Measurements from ENCODE around the gene DNAJC7.

DNA sequence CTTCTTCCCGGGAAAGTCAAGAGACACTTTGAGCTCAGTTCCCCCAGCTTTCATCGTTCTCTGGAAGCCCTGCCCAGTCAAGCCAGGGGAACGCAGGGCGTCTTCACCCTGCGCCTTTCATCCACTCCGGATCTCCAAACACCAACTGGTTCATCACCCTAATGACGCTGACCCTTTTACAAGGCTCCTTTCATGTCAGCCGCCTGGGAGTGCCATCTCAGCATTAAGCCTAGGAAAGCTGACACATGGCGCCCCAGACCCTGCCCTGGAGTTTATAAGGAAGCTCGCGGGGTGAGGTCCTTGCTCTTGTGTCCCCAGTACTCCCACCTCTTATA lies 594 bp upstream of the DNAJC7 start:
- TF ChIP-seq, protein P1, sequence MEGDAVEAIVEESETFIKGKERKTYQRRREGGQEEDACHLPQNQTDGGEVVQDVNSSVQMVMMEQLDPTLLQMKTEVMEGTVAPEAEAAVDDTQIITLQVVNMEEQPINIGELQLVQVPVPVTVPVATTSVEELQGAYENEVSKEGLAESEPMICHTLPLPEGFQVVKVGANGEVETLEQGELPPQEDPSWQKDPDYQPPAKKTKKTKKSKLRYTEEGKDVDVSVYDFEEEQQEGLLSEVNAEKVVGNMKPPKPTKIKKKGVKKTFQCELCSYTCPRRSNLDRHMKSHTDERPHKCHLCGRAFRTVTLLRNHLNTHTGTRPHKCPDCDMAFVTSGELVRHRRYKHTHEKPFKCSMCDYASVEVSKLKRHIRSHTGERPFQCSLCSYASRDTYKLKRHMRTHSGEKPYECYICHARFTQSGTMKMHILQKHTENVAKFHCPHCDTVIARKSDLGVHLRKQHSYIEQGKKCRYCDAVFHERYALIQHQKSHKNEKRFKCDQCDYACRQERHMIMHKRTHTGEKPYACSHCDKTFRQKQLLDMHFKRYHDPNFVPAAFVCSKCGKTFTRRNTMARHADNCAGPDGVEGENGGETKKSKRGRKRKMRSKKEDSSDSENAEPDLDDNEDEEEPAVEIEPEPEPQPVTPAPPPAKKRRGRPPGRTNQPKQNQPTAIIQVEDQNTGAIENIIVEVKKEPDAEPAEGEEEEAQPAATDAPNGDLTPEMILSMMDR (conservative IDR thresholded peaks at IDR 0.05; ENCODE audit: low read depth, low read length): no peak
- TF ChIP-seq EZH2 (IDR thresholded peaks at IDR 0.05; ENCODE audit: borderline replicate concordance, low read depth, low read length, poor library complexity, severe bottlenecking): no peak

Measured in A673 (cell line).